ENCODE results near the gene SEC14L2. TPM values are rescaled to one million over a fixed set of nuclear protein-coding genes. Genes with fewer than 3 reads are reported as not detected.

The SEC14L2 gene
- total RNA-seq, 1 experiment from 2014 or later = 3.9 TPM

GRCh38 chr22:30422481-30423300 lies 25.9 kb downstream of the SEC14L2 start:
- DNase-seq (ENCODE audit: low spot score) (peak; percentile 46), ATAC-seq (peak; percentile 1)
- no peaks in the 10 kb centered on the region; the same call in 1 of the 2 replicates for H3K27me3 Mint-ChIP-seq (ENCODE audit: low read depth)
- H3K4me3 Mint-ChIP-seq = peak overlapping the region; percentile 83
- TF ChIP-seq CREM (CRISPR knock-in tag; IDR thresholded peaks at IDR 0.05) = 0 out of 2 replicates have a peak, but pooled peaks have one; percentile 3
- TF ChIP-seq ETV6 (CRISPR knock-in tag; IDR thresholded peaks at IDR 0.05) = 0 out of 2 replicates have a peak, but pooled peaks have one; percentile 28
- TF ChIP-seq ZNF138 (CRISPR knock-in tag; conservative IDR thresholded peaks at IDR 0.05) = no peak
- TF ChIP-seq EMX1 (CRISPR knock-in tag; IDR thresholded peaks at IDR 0.05) = no peak
- TF ChIP-seq TEAD1 (CRISPR knock-in tag; IDR thresholded peaks at IDR 0.05) = no peak; the same call in 1 of the 2 replicates
- no peak for TF ChIP-seq NR2C2 (CRISPR knock-in tag; IDR thresholded peaks at IDR 0.05)
- TF ChIP-seq ZBTB21 (CRISPR knock-in tag; IDR thresholded peaks at IDR 0.05; ENCODE audit: borderline replicate concordance) = peak; percentile 1; the same call in 1 of the 2 replicates
- peak; percentile 28; the same call in 1 of the 2 replicates for TF ChIP-seq ZNF423 (CRISPR knock-in tag; IDR thresholded peaks at IDR 0.05)
- no peaks in the 10 kb centered on the region for H3K9me3 Mint-ChIP-seq
- H3K27ac Mint-ChIP-seq = peak overlapping the region; percentile 87
- peaks cover 34% of the 10 kb centered on the region for H3K36me3 Mint-ChIP-seq
- ChIA-PET POLR2A (interaction anchor here (0.8 to 3.2 kb wide), 7 partner anchors 10 to 135 kb away, joined by 3 to 35 read pairs (median 7); partner anchors contain the start of genes CCDC157, RNF215, SEC14L2 and SF3A1), CTCF (interaction anchor here (0.6 to 6.3 kb wide), 14 partner anchors 10 to 1119 kb away, joined by 3 to 149 read pairs (median 6); partner anchors contain the start of genes CASTOR1, RNF215, SEC14L2 and TBC1D10A)
- peaks cover 32% of the 10 kb centered on the region for H3K4me1 Mint-ChIP-seq

- Mint-ChIP-seq H3K9me3 (no peaks in the 10 kb centered on the region), H3K4me3 (peak overlapping the region; percentile 83), H3K27me3 (ENCODE audit: low read depth) (no peaks in the 10 kb centered on the region; the same call in 1 of the 2 replicates), H3K4me1 (peaks cover 32% of the 10 kb centered on the region), H3K36me3 (peaks cover 33% of the 10 kb centered on the region), H3K27ac (peak overlapping the region; percentile 99)
- DNase-seq (ENCODE audit: low spot score) (peak; percentile 76), ATAC-seq (peak; percentile 33)
- ChIA-PET CTCF (interaction anchor here (0.7 to 6.3 kb wide), 22 partner anchors 10 to 332 kb away, joined by 3 to 149 read pairs (median 4); partner anchors contain the start of genes CASTOR1, CCDC157, RNF215 and SEC14L2), POLR2A (interaction anchor here (0.6 to 3.2 kb wide), 11 partner anchors 10 to 336 kb away, joined by 3 to 35 read pairs (median 6); partner anchors contain the start of genes CCDC157, RNF215, SEC14L2 and SF3A1)
- TF ChIP-seq CREB1 (CRISPR knock-in tag; IDR thresholded peaks at IDR 0.05) = 0 out of 2 replicates have a peak, but pooled peaks have one; percentile 31
- 0 out of 2 replicates have a peak, but pooled peaks have one; percentile 13 for TF ChIP-seq CREM (CRISPR knock-in tag; IDR thresholded peaks at IDR 0.05)
- TF ChIP-seq SMAD3 (CRISPR knock-in tag; IDR thresholded peaks at IDR 0.05; ENCODE audit: borderline replicate concordance) = no peak
- peak; percentile 94 for TF ChIP-seq ZNF121 (CRISPR knock-in tag; IDR thresholded peaks at IDR 0.05)
- TF ChIP-seq TP53 (CRISPR knock-in tag; IDR thresholded peaks at IDR 0.05) = 0 out of 2 replicates have a peak, but pooled peaks have one; percentile 51
- 0 out of 2 replicates have a peak, but pooled peaks have one; percentile 22 for TF ChIP-seq CBFB (CRISPR knock-in tag; IDR thresholded peaks at IDR 0.05; ENCODE audit: low read depth)
- TF ChIP-seq ZNF232 (CRISPR knock-in tag; IDR thresholded peaks at IDR 0.05) = peak; percentile 78
- TF ChIP-seq MAX (CRISPR knock-in tag; IDR thresholded peaks at IDR 0.05) = peak; percentile 69; the same call in 1 of the 2 replicates
- no peak for TF ChIP-seq FOXP1 (CRISPR knock-in tag; IDR thresholded peaks at IDR 0.05; ENCODE audit: borderline replicate concordance)
- peak; percentile 58; the same call in 1 of the 2 replicates for TF ChIP-seq RELA (CRISPR knock-in tag; IDR thresholded peaks at IDR 0.05; ENCODE audit: borderline replicate concordance)
- peak; percentile 44; the same call in 1 of the 2 replicates for TF ChIP-seq ARID4B (CRISPR knock-in tag; IDR thresholded peaks at IDR 0.05; ENCODE audit: borderline replicate concordance)
- TF ChIP-seq CDX4 (CRISPR knock-in tag; IDR thresholded peaks at IDR 0.05; ENCODE audit: borderline replicate concordance) = no peak
- TF ChIP-seq PRRX2 (CRISPR knock-in tag; IDR thresholded peaks at IDR 0.05) = no peak
- 0 out of 2 replicates have a peak, but pooled peaks have one; percentile 33 for TF ChIP-seq HMGXB4 (CRISPR knock-in tag; IDR thresholded peaks at IDR 0.05)
- no peak for TF ChIP-seq SP1 (CRISPR knock-in tag; conservative IDR thresholded peaks at IDR 0.05)
- no peak for TF ChIP-seq NR1H2 (CRISPR knock-in tag; IDR thresholded peaks at IDR 0.05)
- TF ChIP-seq SOX15 (CRISPR knock-in tag; IDR thresholded peaks at IDR 0.05) = no peak
- peak; percentile 41; the same call in 1 of the 2 replicates for TF ChIP-seq GABPB1 (CRISPR knock-in tag; IDR thresholded peaks at IDR 0.05)
- peak; percentile 50; the same call in 1 of the 2 replicates for TF ChIP-seq ZBTB21 (CRISPR knock-in tag; IDR thresholded peaks at IDR 0.05; ENCODE audit: borderline replicate concordance)
- TF ChIP-seq ZNF423 (CRISPR knock-in tag; IDR thresholded peaks at IDR 0.05) = peak; percentile 34; the same call in 1 of the 2 replicates
Observed at GRCh38 chr22:30423301-30423958, 26.6 kb downstream of the SEC14L2 start.
